Common myeloid progenitor, CD34-positive (primary cell): ENCODE results near the gene PRRC2A.

Experiments used
- CTCF ChIA-PET: fragments of 350-600 bp; sonication (Branson Sonifier 250); formaldehyde crosslinking; loops from one replicate; lab custom pipeline; 2021; ENCODE audit warnings: antibody characterized with exemption; lab: Charles Lee
- POLR2A ChIA-PET: fragments of 350-600 bp; sonication (Branson Sonifier 250); formaldehyde crosslinking; loops from one replicate; lab custom pipeline; 2021; ENCODE audit warnings: antibody characterized with exemption; lab: Charles Lee
- DNase-seq, 3 donors: peaks; one replicate each; pipeline versions ENCODE4 v3.0.0 to v3.0.0-alpha.2; 2013
- H3K27ac ChIP-seq, 2 experiments: 1 replicate in 1 of 2; 2 replicates in 1 of 2; pipeline ENCODE4 v1.7.0; 2013; ENCODE audit warnings: inconsistent platforms in 2 of 2, low read length in 2 of 2, mild to moderate bottlenecking in 2 of 2, low read depth in 1 of 2, moderate library complexity in 1 of 2; ENCODE audit not compliant: severe bottlenecking in 2 of 2, insufficient read depth in 1 of 2, poor library complexity in 1 of 2
- H3K27me3 ChIP-seq, 5 experiments: replicated peaks in 2 of 5; 1 replicate in 3 of 5; 2 replicates in 2 of 5; pipeline versions ENCODE4 v1.6.1 to v1.7.0; 2013; ENCODE audit warnings: low read length in 4 of 5, mild to moderate bottlenecking in 2 of 5, moderate library complexity in 2 of 5, inconsistent platforms in 1 of 5; ENCODE audit not compliant: insufficient read depth in 5 of 5, control insufficient read depth in 4 of 5
- H3K36me3 ChIP-seq, 4 experiments: 1 replicate in 2 of 4; 2 replicates in 2 of 4; pipeline versions ENCODE4 v1.6.1 to v1.7.0; 2013; ENCODE audit warnings: low read length in 3 of 4, control low read depth in 1 of 4, mild to moderate bottlenecking in 1 of 4; ENCODE audit not compliant: control insufficient read depth in 4 of 4, insufficient read depth in 4 of 4
- H3K4me1 ChIP-seq, 4 experiments: 1 replicate in 3 of 4; 2 replicates in 1 of 4; pipeline versions ENCODE4 v1.6.1 to v1.7.1; 2013; ENCODE audit warnings: low read length in 3 of 4, mild to moderate bottlenecking in 3 of 4, control low read depth in 1 of 4, inconsistent platforms in 1 of 4, moderate library complexity in 1 of 4; ENCODE audit not compliant: control insufficient read depth in 4 of 4, insufficient read depth in 4 of 4; ENCODE audit errors: control extremely low read depth in 1 of 4
- H3K4me3 ChIP-seq, 7 experiments: 1 replicate in 4 of 7; 2 replicates in 3 of 7; pipeline versions ENCODE4 v1.5.1 to v1.7.0; 2013; ENCODE audit warnings: mild to moderate bottlenecking in 7 of 7, low read length in 6 of 7, moderate library complexity in 6 of 7, inconsistent platforms in 2 of 7, low read depth in 2 of 7, control low read depth in 1 of 7; ENCODE audit not compliant: insufficient read depth in 4 of 7, control insufficient read depth in 1 of 7; ENCODE audit errors: extremely low read depth in 1 of 7
- H3K9me3 ChIP-seq, 5 experiments: 1 replicate in 4 of 5; 2 replicates in 1 of 5; pipeline versions ENCODE4 v1.6.1 to v1.7.1; 2013; ENCODE audit warnings: low read length in 4 of 5, mild to moderate bottlenecking in 2 of 5, inconsistent platforms in 1 of 5, low read depth in 1 of 5, moderate library complexity in 1 of 5; ENCODE audit not compliant: control insufficient read depth in 4 of 5, insufficient read depth in 2 of 5; ENCODE audit errors: control extremely low read depth in 1 of 5
- WGBS: methylation state at CpG from one replicate; pipeline ENCODE4 v1.1.5; 2013; ENCODE audit not compliant: insufficient coverage; 5-methylcytosine and 5-hydroxymethylcytosine counted together

The PRRC2A gene

GRCh38 chr6:31634969-31635575 is 14.6 kb downstream of the PRRC2A start:
- no peak overlapping the region for H3K27ac ChIP-seq
- H3K27me3 ChIP-seq: no peaks in the 10 kb centered on the region
- WGBS: 100% methylated on average over 10 of the region's 11 CpGs
- POLR2A ChIA-PET: no interaction called here
- H3K4me1 ChIP-seq: peaks cover 0 to 9% (median 3%) of the 10 kb centered on the region in 4 experiments
- CTCF ChIA-PET: interaction anchor here (1.1 to 2.5 kb wide), 5 partner anchors 8 to 16 kb away, joined by 3 to 15 read pairs (median 5); no protein-coding TSS in a partner anchor
- no peaks in the 10 kb centered on the region for H3K9me3 ChIP-seq
- no peak for DNase-seq
- H3K36me3 ChIP-seq: peaks cover 20 to 94% (median 85%) of the 10 kb centered on the region in 4 experiments
- no peak overlapping the region for H3K4me3 ChIP-seq

- H3K36me3 ChIP-seq: peaks cover 19 to 94% (median 86%) of the 10 kb centered on the region in 4 experiments
- DNase-seq: no peak
- 95% methylated on average over 22 of the region's 27 CpGs for WGBS
- no peaks in the 10 kb centered on the region for H3K9me3 ChIP-seq
- no peaks in the 10 kb centered on the region for H3K27me3 ChIP-seq
- H3K4me3 ChIP-seq: no peak overlapping the region
- peaks cover 0 to 11% (median 3%) of the 10 kb centered on the region in 4 experiments for H3K4me1 ChIP-seq
- no peak overlapping the region for H3K27ac ChIP-seq
- ChIA-PET CTCF (interaction anchor here (1.5 to 2.5 kb wide), 4 partner anchors 9 to 15 kb away, joined by 3 to 15 read pairs (median 3); no protein-coding TSS in a partner anchor), POLR2A (no interaction called here)
These were observed 16.4 kb downstream of the PRRC2A start for GRCh38 chr6:31636698-31637596.

DNA sequence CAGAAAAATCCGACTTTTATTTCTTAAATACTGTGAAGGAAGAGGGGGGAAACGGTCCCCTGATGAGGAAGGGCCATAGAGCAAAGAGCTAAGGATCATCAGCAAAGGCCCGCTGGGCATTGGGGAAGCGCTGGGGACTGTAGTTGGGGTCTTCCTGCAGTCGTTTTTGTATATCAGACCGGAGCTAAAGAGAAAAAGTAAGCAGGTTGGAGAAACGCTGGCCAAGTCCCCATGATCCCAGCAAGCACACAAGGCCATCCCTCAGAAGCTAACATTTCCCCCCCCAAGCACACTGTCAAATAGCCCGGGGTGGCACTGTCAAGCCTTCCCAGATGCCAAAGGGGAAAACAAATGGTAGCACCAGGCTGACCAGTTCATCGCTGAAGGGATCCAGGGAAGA is 18.5 kb downstream of the PRRC2A start:
- H3K27me3 ChIP-seq: no peaks in the 10 kb centered on the region
- 94% methylated on average over 3 of the region's 9 CpGs for WGBS
- H3K4me3 ChIP-seq: no peak overlapping the region
- ChIA-PET POLR2A (interaction anchor here (0.5 to 1.7 kb wide), 4 partner anchors 13 to 908 kb away, joined by 3 to 7 read pairs (median 4); partner anchors contain the start of genes GPANK1 and HSPA1B), CTCF (interaction anchor here (0.7 to 2.8 kb wide), 7 partner anchors 11 to 88 kb away, joined by 3 to 10 read pairs (median 5); no protein-coding TSS in a partner anchor)
- peaks cover 19 to 91% (median 82%) of the 10 kb centered on the region in 4 experiments for H3K36me3 ChIP-seq
- no peaks in the 10 kb centered on the region for H3K9me3 ChIP-seq
- H3K27ac ChIP-seq: peak overlapping the region in 1 of 2 experiments; percentile 19
- peaks cover 0 to 11% (median 3%) of the 10 kb centered on the region in 4 experiments for H3K4me1 ChIP-seq
- no peak for DNase-seq

DNA sequence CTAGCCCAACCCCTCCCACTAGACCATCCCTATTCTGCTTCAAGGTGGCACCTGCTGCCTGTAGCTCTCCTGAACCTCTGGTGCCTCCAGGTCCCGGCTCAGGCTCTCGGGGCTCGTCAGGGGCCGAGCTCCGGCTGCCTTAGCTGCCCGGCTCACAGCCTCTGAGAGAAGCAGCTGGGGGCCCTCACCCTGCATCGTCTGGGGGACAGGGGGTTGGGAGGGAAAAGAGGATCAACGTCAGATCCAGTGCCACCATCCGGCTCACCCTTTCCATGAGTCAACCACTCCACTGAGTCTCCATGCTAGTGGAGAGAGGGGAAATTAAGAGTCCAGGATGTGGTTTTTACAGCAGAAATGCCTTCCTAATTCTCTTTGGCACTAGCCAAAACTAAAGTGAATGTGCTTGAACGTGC is 18.9 kb downstream of the PRRC2A start:
- H3K27ac ChIP-seq: peak overlapping the region in 1 of 2 experiments; percentile 19
- POLR2A ChIA-PET: interaction anchor here (1.0 to 1.7 kb wide), 2 partner anchors 12 to 188 kb away, joined by 3 to 7 read pairs; partner anchors contain the start of gene HSPA1B
- WGBS: 31% methylated on average over 2 of the region's 10 CpGs

GRCh38 chr6:31640612-31641011 is 20.1 kb downstream of the PRRC2A start:
- ChIA-PET CTCF (interaction anchor here (0.9 to 2.8 kb wide), 5 partner anchors 10 to 90 kb away, joined by 3 to 10 read pairs (median 4); partner anchors contain the start of gene BAG6), POLR2A (interaction anchor here (1.2 kb wide), 1 partner anchor 11 kb away, joined by 5 read pairs; no protein-coding TSS in a partner anchor)
- Histone ChIP-seq H3K27ac (no peak overlapping the region), H3K4me1 (peaks cover 0 to 11% (median 3%) of the 10 kb centered on the region in 4 experiments), H3K4me3 (no peak overlapping the region), H3K36me3 (peaks cover 20 to 91% (median 81%) of the 10 kb centered on the region in 4 experiments), H3K27me3 (no peaks in the 10 kb centered on the region), H3K9me3 (no peaks in the 10 kb centered on the region)
- WGBS: 93% methylated on average over 6 of the region's 6 CpGs
- DNase-seq: no peak

More for the DNA sequence above, 18.9 kb downstream of the PRRC2A start:
- no peaks in the 10 kb centered on the region for H3K9me3 ChIP-seq
- DNase-seq: peak in 2 of 3 donors; percentile 46 to 52
- peaks cover 0 to 11% (median 3%) of the 10 kb centered on the region in 4 experiments for H3K4me1 ChIP-seq
- H3K27me3 ChIP-seq: no peaks in the 10 kb centered on the region
- CTCF ChIA-PET: interaction anchor here (0.7 to 2.8 kb wide), 7 partner anchors 11 to 89 kb away, joined by 3 to 10 read pairs (median 5); no protein-coding TSS in a partner anchor
- H3K4me3 ChIP-seq: no peak overlapping the region
- peaks cover 18 to 91% (median 81%) of the 10 kb centered on the region in 4 experiments for H3K36me3 ChIP-seq

DNA sequence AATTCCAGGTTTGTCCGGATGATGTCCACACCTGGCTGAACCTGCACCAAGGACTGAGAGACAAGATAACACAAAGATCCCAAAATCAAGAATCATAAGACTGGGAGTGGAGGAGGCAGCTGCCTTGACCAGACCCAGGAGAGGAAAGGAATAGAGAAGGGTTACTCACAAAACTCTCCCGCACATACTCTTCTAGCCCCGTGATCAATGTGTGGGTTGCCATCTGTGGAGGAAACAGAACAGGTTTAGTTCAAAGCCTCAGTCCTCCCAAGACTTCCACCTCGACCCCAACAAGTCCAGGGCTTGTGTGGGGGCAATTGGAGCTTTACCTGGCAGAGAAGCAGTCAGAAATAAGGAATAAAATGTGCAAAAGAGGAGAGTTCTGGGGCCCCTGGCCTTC is 20.9 kb downstream of the PRRC2A start:
- no peaks in the 10 kb centered on the region for H3K9me3 ChIP-seq
- no peak overlapping the region for H3K27ac ChIP-seq
- ChIA-PET POLR2A (interaction anchor here (1.2 kb wide), 1 partner anchor 10 kb away, joined by 5 read pairs; no protein-coding TSS in a partner anchor), CTCF (interaction anchor here (1.7 to 2.8 kb wide), 2 partner anchors 9 to 20 kb away, joined by 4 to 10 read pairs; no protein-coding TSS in a partner anchor)
- H3K36me3 ChIP-seq: peaks cover 20 to 91% (median 77%) of the 10 kb centered on the region in 4 experiments
- no peak for DNase-seq
- H3K4me1 ChIP-seq: peaks cover 0 to 11% (median 3%) of the 10 kb centered on the region in 4 experiments
- H3K4me3 ChIP-seq: no peak overlapping the region
- WGBS: 87% methylated on average over 3 of the region's 4 CpGs
- no peaks in the 10 kb centered on the region for H3K27me3 ChIP-seq
